ENCODE measurements around the gene AQP7. TPM values are rescaled to one million over a fixed set of nuclear protein-coding genes. Genes with fewer than 3 reads are reported as not detected.

AQP7 gene
- total and polyA plus RNA-seq, 9 of the 15 experiments (the other 6 are each of a cell fraction or from before 2014, with no cell fraction given): 0.04 to 0.53 (median 0.07) TPM; not detected in 4

DNA sequence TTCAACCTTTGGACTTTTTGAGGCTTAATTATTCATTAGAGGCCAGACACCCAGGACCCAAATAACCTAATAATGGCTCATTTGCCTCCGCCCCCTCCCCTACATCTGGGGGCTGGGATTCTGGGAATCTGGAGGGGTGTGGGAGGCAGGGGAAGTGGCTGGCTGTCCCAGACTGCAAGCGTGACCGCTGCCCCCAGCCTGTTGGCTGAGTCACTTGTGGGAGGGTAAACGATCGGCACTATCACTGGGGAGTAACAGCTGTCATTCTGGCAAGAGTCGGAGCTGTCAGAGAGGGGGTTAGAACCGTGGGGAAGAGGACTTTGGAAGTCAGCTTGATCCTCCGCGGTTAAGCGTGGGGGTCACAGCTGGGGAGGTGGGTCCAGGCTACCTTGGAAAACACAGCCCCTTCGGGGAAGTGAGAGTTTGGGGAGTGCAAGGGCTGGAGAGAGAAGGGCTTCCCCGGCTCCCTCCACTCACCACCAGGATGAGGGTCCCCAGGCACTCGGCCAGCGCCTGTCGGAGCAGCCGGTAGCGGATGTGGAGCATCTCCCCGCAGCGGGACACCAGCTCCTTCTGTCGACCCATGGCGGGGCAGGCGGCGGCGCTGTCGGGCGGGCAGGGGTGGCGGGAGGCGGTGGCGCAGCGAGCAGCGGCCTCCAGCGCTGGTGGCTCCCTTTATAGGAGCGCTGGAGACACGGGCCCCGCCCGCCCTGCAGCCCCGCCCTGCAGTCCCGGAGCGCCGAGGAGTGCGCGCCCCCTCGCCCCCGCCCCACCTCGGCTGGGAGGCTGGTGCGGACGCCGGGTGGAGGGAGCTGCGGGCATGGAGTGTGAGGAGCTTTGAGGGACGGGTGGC lies 44.8 kb upstream of the AQP7 start, which contains the start of gene AQP3 (continued):
- no peak for TF ChIP-seq SRSF3 (IDR thresholded peaks at IDR 0.05; ENCODE audit: insufficient read depth, low read length)
- TF ChIP-seq EP400 (IDR thresholded peaks at IDR 0.05): peak; percentile 64
- TF ChIP-seq ZNF561 (CRISPR knock-in tag; conservative IDR thresholded peaks at IDR 0.05): no peak
- no peak for TF ChIP-seq ESRRB (CRISPR knock-in tag; IDR thresholded peaks at IDR 0.05; ENCODE audit: borderline replicate concordance)
- peak; percentile 54; the same call in 1 of the 2 replicates for TF ChIP-seq C11orf30 (IDR thresholded peaks at IDR 0.05; ENCODE audit: low read depth)
- TF ChIP-seq ZNF830 (CRISPR knock-in tag; IDR thresholded peaks at IDR 0.05): no peak
- 0 out of 2 replicates have a peak, but pooled peaks have one; percentile 1 for TF ChIP-seq MTA3 (IDR thresholded peaks at IDR 0.05; ENCODE audit: borderline replicate concordance)
- TF ChIP-seq HNRNPK (IDR thresholded peaks at IDR 0.05; ENCODE audit: low read depth, low read length, poor library complexity, severe bottlenecking): no peak
- TF ChIP-seq PPARD (CRISPR knock-in tag; IDR thresholded peaks at IDR 0.05): no peak
- no peak for TF ChIP-seq POLR2A (conservative IDR thresholded peaks at IDR 0.05)
- TF ChIP-seq, protein P1, sequence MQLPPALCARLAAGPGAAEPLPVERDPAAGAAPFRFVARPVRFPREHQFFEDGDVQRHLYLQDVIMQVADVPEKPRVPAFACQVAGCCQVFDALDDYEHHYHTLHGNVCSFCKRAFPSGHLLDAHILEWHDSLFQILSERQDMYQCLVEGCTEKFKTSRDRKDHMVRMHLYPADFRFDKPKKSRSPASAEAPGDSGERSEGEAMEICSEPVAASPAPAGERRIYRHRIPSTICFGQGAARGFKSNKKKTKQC (CRISPR knock-in tag; IDR thresholded peaks at IDR 0.05): no peak
- 0 out of 2 replicates have a peak, but pooled peaks have one; percentile 4 for TF ChIP-seq MTA2 (IDR thresholded peaks at IDR 0.05; ENCODE audit: low read depth)
- TF ChIP-seq NRF1 (conservative IDR thresholded peaks at IDR 0.05 in 1 of 2, IDR thresholded peaks at IDR 0.05 in 1 of 2): peak; percentile 23 to 50; a peak in 2 of 4 replicates
- TF ChIP-seq, protein P2, sequence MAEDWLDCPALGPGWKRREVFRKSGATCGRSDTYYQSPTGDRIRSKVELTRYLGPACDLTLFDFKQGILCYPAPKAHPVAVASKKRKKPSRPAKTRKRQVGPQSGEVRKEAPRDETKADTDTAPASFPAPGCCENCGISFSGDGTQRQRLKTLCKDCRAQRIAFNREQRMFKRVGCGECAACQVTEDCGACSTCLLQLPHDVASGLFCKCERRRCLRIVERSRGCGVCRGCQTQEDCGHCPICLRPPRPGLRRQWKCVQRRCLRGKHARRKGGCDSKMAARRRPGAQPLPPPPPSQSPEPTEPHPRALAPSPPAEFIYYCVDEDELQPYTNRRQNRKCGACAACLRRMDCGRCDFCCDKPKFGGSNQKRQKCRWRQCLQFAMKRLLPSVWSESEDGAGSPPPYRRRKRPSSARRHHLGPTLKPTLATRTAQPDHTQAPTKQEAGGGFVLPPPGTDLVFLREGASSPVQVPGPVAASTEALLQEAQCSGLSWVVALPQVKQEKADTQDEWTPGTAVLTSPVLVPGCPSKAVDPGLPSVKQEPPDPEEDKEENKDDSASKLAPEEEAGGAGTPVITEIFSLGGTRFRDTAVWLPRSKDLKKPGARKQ (CRISPR knock-in tag; IDR thresholded peaks at IDR 0.05): no peak
- peak; percentile 56 for TF ChIP-seq MYC (IDR thresholded peaks at IDR 0.05; ENCODE audit: low read depth, low read length)
- no peak for TF ChIP-seq MYC (CRISPR knock-in tag; IDR thresholded peaks at IDR 0.05; ENCODE audit: borderline replicate concordance, low read depth)
- TF ChIP-seq, protein P3, sequence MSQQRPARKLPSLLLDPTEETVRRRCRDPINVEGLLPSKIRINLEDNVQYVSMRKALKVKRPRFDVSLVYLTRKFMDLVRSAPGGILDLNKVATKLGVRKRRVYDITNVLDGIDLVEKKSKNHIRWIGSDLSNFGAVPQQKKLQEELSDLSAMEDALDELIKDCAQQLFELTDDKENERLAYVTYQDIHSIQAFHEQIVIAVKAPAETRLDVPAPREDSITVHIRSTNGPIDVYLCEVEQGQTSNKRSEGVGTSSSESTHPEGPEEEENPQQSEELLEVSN (IDR thresholded peaks at IDR 0.05; ENCODE audit: borderline replicate concordance in 1 of 2, extremely low read depth in 1 of 2, insufficient read depth in 1 of 2, insufficient read length in 1 of 2, low read depth in 1 of 2, low read length in 1 of 2, poor library complexity in 1 of 2, severe bottlenecking in 1 of 2): peak in 1 of 2 experiments; percentile 53
- peak in 1 of 3 experiments; percentile 54 for TF ChIP-seq YY1 (IDR thresholded peaks at IDR 0.05; ENCODE audit: borderline replicate concordance in 1 of 3, control insufficient read depth in 1 of 3, extremely low read depth in 1 of 3, insufficient read depth in 3 of 3, insufficient read length in 1 of 3, insufficient replicate concordance in 2 of 3, low read depth in 1 of 3, low read length in 2 of 3)
- TF ChIP-seq CHD2 (IDR thresholded peaks at IDR 0.05; ENCODE audit: low read depth, low read length): 0 out of 2 replicates have a peak, but pooled peaks have one; percentile 28
- TF ChIP-seq GABPA (tag; conservative IDR thresholded peaks at IDR 0.05; ENCODE audit: low read depth): peak; percentile 42; the same call in 1 of the 2 replicates
- TF ChIP-seq STAT5B (CRISPR knock-in tag; IDR thresholded peaks at IDR 0.05): no peak
- TF ChIP-seq ZNF583 (CRISPR knock-in tag; IDR thresholded peaks at IDR 0.05): no peak
- peak; percentile 79; the same call in 1 of the 2 replicates for TF ChIP-seq ZBTB7A (IDR thresholded peaks at IDR 0.05; ENCODE audit: borderline replicate concordance, control insufficient read depth, low read depth, low read length)
- TF ChIP-seq NFIX (CRISPR knock-in tag; IDR thresholded peaks at IDR 0.05; ENCODE audit: low read depth): no peak
- TF ChIP-seq ZNF311 (CRISPR knock-in tag; IDR thresholded peaks at IDR 0.05): no peak
